Activated T-cell treated with anti-CD3 and anti-CD28 coated beads, Interleukin-2, amount 50 U/mL, for 4 hours (primary cell): ENCODE results near the gene SPATA25. TPM values are rescaled to one million over a fixed set of nuclear protein-coding genes. Genes with fewer than 3 reads are reported as not detected.
"Not testable (repeated sequence)": the region's sequence is repeated elsewhere in the genome, so short reads cannot be mapped to it uniquely, and the experiment has no call there.

Experiments
- ATAC-seq, 2 donors: fragments of 200-7000 bp; cut with Tn5 transposase; one replicate each; pipeline ENCODE4 v1.10.0; 2021
- DNase-seq: peaks from one replicate; pipeline ENCODE4 v3.0.0-alpha.2; 2020
- H3K27me3 Mint-ChIP-seq: one replicate; pipeline ENCODE4 v1.8.0; 2021; ENCODE audit warnings: low read depth, mixed read lengths
- H3K36me3 Mint-ChIP-seq: one replicate; pipeline ENCODE4 v1.8.0; 2022; ENCODE audit warnings: mixed read lengths; ENCODE audit not compliant: insufficient read depth
- H3K4me1 Mint-ChIP-seq: one replicate; pipeline ENCODE4 v1.8.0; 2021; ENCODE audit warnings: low read depth, mixed read lengths
- H3K4me3 Mint-ChIP-seq: one replicate; pipeline ENCODE4 v1.8.0; 2021; ENCODE audit warnings: mild to moderate bottlenecking, moderate library complexity, mixed read lengths
- H3K9me3 Mint-ChIP-seq: one replicate; pipeline ENCODE4 v1.8.0; 2021; ENCODE audit warnings: mixed read lengths
- total RNA-seq, 3 donors: library from RNA; stranded (reverse); gene quantifications; one replicate each; pipeline ENCODE4 v1.2.1, GENCODE V29; 2021

SPATA25 gene
- under 1 TPM; 0.63 to 0.73 (median 0.73) TPM for total RNA-seq

- DNase-seq (no peak), ATAC-seq (no peak)
- H3K4me1 Mint-ChIP-seq = peaks cover 46% of the 10 kb centered on the region
Observed at GRCh38 chr20:45887346-45887715, at the start of gene SPATA25. SPATA25 (minus strand) TSS chr20:45887622; CDS start chr20:45887590, 32 bp downstream.

GRCh38 chr20:45935416-45936046 is 48.1 kb upstream of the SPATA25 start:
- Mint-ChIP-seq H3K4me1 (peaks cover 28% of the 10 kb centered on the region), H3K4me3 (peak overlapping the region; percentile 87), H3K36me3 (peaks cover 20% of the 10 kb centered on the region), H3K27me3 (no peaks in the 10 kb centered on the region), H3K9me3 (no peaks in the 10 kb centered on the region)
- ATAC-seq (no peak), DNase-seq (no peak)

More at GRCh38 chr20:45887346-45887715, at the start of gene SPATA25:
- H3K27me3 Mint-ChIP-seq = no peaks in the 10 kb centered on the region
- H3K4me3 Mint-ChIP-seq = no peak within 1 kb of the TSS
- H3K36me3 Mint-ChIP-seq = peaks cover 15% of the 10 kb centered on the region
- no peaks in the 10 kb centered on the region for H3K9me3 Mint-ChIP-seq

- Mint-ChIP-seq H3K4me1 (peaks cover 28% of the 10 kb centered on the region), H3K4me3 (peak within 1 kb of the TSS; percentile 93), H3K27me3 (no peaks in the 10 kb centered on the region), H3K9me3 (no peaks in the 10 kb centered on the region), H3K36me3 (peaks cover 20% of the 10 kb centered on the region)
- DNase-seq (peak; percentile 98), ATAC-seq (peak; percentile 81 to 84)
Observed at GRCh38 chr20:45934586-45935415, 47.4 kb upstream of the SPATA25 start, which contains the start of gene PCIF1. PCIF1 (plus strand) TSS chr20:45934683; CDS start chr20:45939000, 4,317 bp downstream.

GRCh38 chr20:45934046-45934585 is 46.7 kb upstream of the SPATA25 start:
- peaks cover 28% of the 10 kb centered on the region for H3K4me1 Mint-ChIP-seq
- no peaks in the 10 kb centered on the region for H3K27me3 Mint-ChIP-seq
- no peaks in the 10 kb centered on the region for H3K9me3 Mint-ChIP-seq
- peaks cover 15% of the 10 kb centered on the region for H3K36me3 Mint-ChIP-seq
- H3K4me3 Mint-ChIP-seq = peak overlapping the region; percentile 93
- ATAC-seq (peak; percentile 7 to 11), DNase-seq (no peak)

- Mint-ChIP-seq H3K27me3 (no peaks in the 10 kb centered on the region), H3K4me1 (peaks cover 27% of the 10 kb centered on the region), H3K4me3 (peak overlapping the region; percentile 93), H3K36me3 (peaks cover 11% of the 10 kb centered on the region), H3K9me3 (no peaks in the 10 kb centered on the region)
- ATAC-seq = no peak
- peak; percentile 39 for DNase-seq
Observed at GRCh38 chr20:45933266-45934045, 46.0 kb upstream of the SPATA25 start.

- H3K36me3 Mint-ChIP-seq, DNase-seq, H3K4me3 Mint-ChIP-seq, ATAC-seq, H3K27me3 Mint-ChIP-seq, H3K9me3 Mint-ChIP-seq: not testable (repeated sequence)
- H3K4me1 Mint-ChIP-seq = peaks cover 13% of the 10 kb centered on the region
Observed at GRCh38 chr20:45931680-45932079, 44.3 kb upstream of the SPATA25 start.

- DNase-seq (no peak), ATAC-seq (no peak)
- Mint-ChIP-seq H3K4me1 (peaks cover 2% of the 10 kb centered on the region), H3K36me3 (no peaks in the 10 kb centered on the region), H3K4me3 (no peak overlapping the region), H3K9me3 (no peaks in the 10 kb centered on the region), H3K27me3 (no peaks in the 10 kb centered on the region)
Observed at GRCh38 chr20:45927071-45927878, 39.9 kb upstream of the SPATA25 start.

GRCh38 chr20:45926731-45927070 is 39.3 kb upstream of the SPATA25 start:
- Mint-ChIP-seq H3K4me1 (peaks cover 2% of the 10 kb centered on the region), H3K27me3 (peaks cover 1% of the 10 kb centered on the region), H3K36me3 (no peaks in the 10 kb centered on the region), H3K9me3 (no peaks in the 10 kb centered on the region), H3K4me3 (no peak overlapping the region)
- no peak for DNase-seq
- ATAC-seq = no peak

- no peak for ATAC-seq
- peaks cover 6% of the 10 kb centered on the region for H3K27me3 Mint-ChIP-seq
Observed at GRCh38 chr20:45925821-45926506, 38.5 kb upstream of the SPATA25 start.

GRCh38 chr20:45924391-45925261 is 37.2 kb upstream of the SPATA25 start:
- H3K9me3 Mint-ChIP-seq = no peaks in the 10 kb centered on the region
- H3K27me3 Mint-ChIP-seq = peaks cover 13% of the 10 kb centered on the region
- no peak for DNase-seq
- no peaks in the 10 kb centered on the region for H3K36me3 Mint-ChIP-seq
- H3K4me1 Mint-ChIP-seq = peaks cover 2% of the 10 kb centered on the region
- no peak for ATAC-seq
- no peak overlapping the region for H3K4me3 Mint-ChIP-seq

More at GRCh38 chr20:45925821-45926506, 38.5 kb upstream of the SPATA25 start:
- Mint-ChIP-seq H3K36me3 (no peaks in the 10 kb centered on the region), H3K4me1 (peaks cover 2% of the 10 kb centered on the region), H3K9me3 (no peaks in the 10 kb centered on the region), H3K4me3 (no peak overlapping the region)
- DNase-seq = no peak

- ATAC-seq = no peak
- H3K36me3 Mint-ChIP-seq = no peaks in the 10 kb centered on the region
- H3K9me3 Mint-ChIP-seq = no peaks in the 10 kb centered on the region
- peaks cover 2% of the 10 kb centered on the region for H3K4me1 Mint-ChIP-seq
- H3K4me3 Mint-ChIP-seq = no peak overlapping the region
- peaks cover 17% of the 10 kb centered on the region for H3K27me3 Mint-ChIP-seq
- DNase-seq = no peak
Observed at GRCh38 chr20:45921337-45922189, 34.1 kb upstream of the SPATA25 start.
